ENCODE data around the gene RYR2. TPM values are rescaled to one million over a fixed set of nuclear protein-coding genes. Genes with fewer than 3 reads are reported as not detected.
"Not testable (repeated sequence)": the region's sequence is repeated elsewhere in the genome, so short reads cannot be mapped to it uniquely, and the experiment has no call there.

The RYR2 gene
- total RNA-seq, 2 experiments from 2014 or later: not detected

DNA sequence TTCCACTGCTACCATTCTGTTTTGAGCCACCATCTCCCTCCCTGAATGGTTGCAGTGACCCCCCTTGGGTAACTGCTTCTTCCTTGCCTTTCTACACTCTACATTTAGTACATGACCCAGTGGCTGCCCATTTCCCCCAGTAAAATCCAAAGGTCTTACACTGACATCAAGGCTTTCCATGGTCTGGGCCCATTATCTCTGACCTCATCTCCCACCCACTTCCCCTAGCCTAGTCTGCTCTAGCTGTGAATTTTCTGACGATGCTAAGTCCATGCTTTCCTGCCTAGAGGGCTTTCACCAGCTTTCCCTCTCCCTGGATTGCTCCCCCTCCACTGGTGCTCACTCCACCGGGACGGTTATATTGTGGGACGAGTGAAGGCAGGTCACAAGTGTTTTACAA, 219.2 kb downstream of the RYR2 start:
- DNase-seq (no peak), ATAC-seq (ENCODE audit: low read depth) (no peak)
- POLR2A ChIA-PET: no interaction called here
- no peaks in the 10 kb centered on the region for H3K4me1 Mint-ChIP-seq
- no peaks in the 10 kb centered on the region for H3K27me3 Mint-ChIP-seq
- peaks cover 6% of the 10 kb centered on the region for H3K9me3 Mint-ChIP-seq
- H3K27ac Mint-ChIP-seq: no peak overlapping the region
- no peaks in the 10 kb centered on the region for H3K36me3 Mint-ChIP-seq
- no peak overlapping the region for H3K4me3 Mint-ChIP-seq

DNA sequence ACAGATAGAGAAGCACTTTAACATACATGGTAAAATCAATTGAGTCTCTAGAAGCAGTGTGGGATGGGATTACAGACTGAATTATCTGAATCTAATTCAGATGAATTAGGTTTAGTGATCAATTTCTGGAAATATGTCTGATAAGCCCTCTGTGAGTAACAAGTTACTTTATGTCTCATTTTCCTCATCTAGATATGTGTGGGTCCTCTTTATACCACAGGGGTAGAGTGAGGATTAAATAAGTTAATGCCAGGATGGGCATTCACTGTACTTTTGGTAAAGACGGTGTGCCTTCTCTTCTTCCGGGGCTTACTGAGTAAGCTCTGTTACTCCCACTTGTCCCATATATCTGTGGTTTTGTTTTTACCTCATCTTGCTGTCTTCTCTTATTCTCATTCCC, 225.8 kb downstream of the RYR2 start:
- no peaks in the 10 kb centered on the region for H3K36me3 Mint-ChIP-seq
- H3K4me1 Mint-ChIP-seq: no peaks in the 10 kb centered on the region
- no peaks in the 10 kb centered on the region for H3K9me3 Mint-ChIP-seq
- no peak for DNase-seq
- H3K27me3 Mint-ChIP-seq: no peaks in the 10 kb centered on the region
- no peak overlapping the region for H3K4me3 Mint-ChIP-seq
- POLR2A ChIA-PET: no interaction called here
- ATAC-seq (ENCODE audit: low read depth): no peak
- H3K27ac Mint-ChIP-seq: no peak overlapping the region

DNA sequence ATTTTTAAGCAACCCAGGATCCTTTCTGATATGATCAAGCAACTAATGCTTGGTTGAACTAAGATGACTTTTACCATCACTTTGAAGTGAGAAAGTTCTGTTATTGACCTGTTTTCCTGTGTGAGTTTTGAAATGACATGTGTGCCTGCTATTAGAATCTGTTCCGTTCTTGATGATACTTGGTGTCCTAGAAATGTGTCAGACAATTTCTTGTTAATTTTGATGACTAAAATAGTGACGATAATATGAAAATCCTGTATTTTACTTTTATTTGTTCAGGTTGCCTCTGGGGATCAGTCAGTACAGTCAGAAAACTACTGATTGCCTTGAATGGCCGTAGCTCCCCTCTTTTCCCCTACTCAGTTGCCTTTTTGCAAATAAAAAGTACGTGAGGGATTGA, 228.0 kb downstream of the RYR2 start:
- ATAC-seq (ENCODE audit: low read depth) (no peak), DNase-seq (no peak)
- H3K27ac Mint-ChIP-seq: no peak overlapping the region
- H3K36me3 Mint-ChIP-seq: no peaks in the 10 kb centered on the region
- no peak overlapping the region for H3K4me3 Mint-ChIP-seq
- POLR2A ChIA-PET: no interaction called here
- H3K9me3 Mint-ChIP-seq: no peaks in the 10 kb centered on the region
- no peaks in the 10 kb centered on the region for H3K4me1 Mint-ChIP-seq
- H3K27me3 Mint-ChIP-seq: no peaks in the 10 kb centered on the region

DNA sequence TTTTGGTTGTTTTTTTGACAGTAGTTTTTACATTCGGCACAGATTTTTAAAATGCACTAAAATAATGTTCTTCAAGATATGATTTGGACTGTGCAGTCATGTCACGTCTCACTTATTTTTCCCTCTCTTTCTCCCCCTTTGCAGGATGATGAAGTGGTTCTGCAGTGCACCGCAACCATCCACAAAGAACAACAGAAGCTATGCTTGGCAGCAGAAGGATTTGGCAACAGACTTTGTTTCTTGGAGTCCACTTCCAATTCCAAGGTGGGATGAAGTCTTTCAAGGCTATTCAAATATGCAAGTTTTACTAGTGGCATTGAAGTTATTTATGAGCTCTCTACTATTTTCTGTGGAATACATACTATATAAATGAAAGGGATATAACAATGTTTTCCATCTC, 228.4 kb downstream of the RYR2 start:
- Mint-ChIP-seq H3K4me3 (no peak overlapping the region), H3K36me3 (no peaks in the 10 kb centered on the region), H3K27me3 (no peaks in the 10 kb centered on the region), H3K4me1 (no peaks in the 10 kb centered on the region), H3K27ac (no peak overlapping the region), H3K9me3 (no peaks in the 10 kb centered on the region)
- DNase-seq (no peak), ATAC-seq (ENCODE audit: low read depth) (no peak)
- POLR2A ChIA-PET: no interaction called here

DNA sequence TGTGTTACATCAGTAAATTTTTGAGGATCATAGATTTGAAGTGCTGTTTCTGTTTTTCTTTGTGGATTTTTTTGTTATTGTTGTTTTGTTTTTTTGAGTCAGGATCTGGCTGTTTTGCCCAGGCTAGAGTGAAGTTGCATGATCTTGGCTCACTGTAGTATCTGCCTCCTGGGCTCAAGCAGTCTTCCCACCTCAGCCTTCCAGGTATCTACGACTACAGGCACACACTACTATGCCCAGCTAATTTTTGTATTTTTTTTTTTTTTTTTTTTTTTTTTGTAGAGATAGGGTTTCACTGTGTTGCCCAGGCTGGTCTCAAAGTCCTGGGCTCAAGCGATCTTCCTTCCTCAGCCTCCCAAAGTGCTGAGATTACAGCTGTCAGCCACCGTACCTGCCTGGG, 236.0 kb downstream of the RYR2 start:
- ATAC-seq (ENCODE audit: low read depth); H3K36me3 Mint-ChIP-seq; H3K9me3 Mint-ChIP-seq; POLR2A ChIA-PET; DNase-seq; H3K27ac Mint-ChIP-seq; H3K27me3 Mint-ChIP-seq; H3K4me3 Mint-ChIP-seq; H3K4me1 Mint-ChIP-seq: not testable (repeated sequence)

DNA sequence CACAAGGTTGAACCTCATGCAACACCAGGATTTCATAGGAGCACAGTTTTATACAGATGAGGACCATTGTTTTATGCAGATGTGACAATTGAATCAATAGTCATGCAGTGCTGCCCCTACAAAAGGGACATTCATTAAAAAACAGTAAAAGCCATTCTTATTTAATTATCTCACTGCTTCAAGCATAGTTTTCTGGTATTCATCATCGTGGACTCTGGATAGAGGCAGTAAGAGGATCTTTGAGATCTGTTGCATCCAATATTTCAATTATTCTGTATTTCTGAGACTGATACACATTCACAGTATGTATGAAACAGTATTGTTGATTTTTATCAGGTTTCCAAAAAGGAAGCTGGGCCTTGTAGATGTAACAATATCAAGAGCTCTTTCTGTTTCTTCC, 237.6 kb downstream of the RYR2 start:
- H3K36me3 Mint-ChIP-seq: no peaks in the 10 kb centered on the region
- no peak for DNase-seq
- no peak overlapping the region for H3K4me3 Mint-ChIP-seq
- H3K27me3 Mint-ChIP-seq: no peaks in the 10 kb centered on the region
- ATAC-seq (ENCODE audit: low read depth): no peak
- H3K9me3 Mint-ChIP-seq: no peaks in the 10 kb centered on the region
- H3K4me1 Mint-ChIP-seq: no peaks in the 10 kb centered on the region
- POLR2A ChIA-PET: no interaction called here
- no peak overlapping the region for H3K27ac Mint-ChIP-seq

DNA sequence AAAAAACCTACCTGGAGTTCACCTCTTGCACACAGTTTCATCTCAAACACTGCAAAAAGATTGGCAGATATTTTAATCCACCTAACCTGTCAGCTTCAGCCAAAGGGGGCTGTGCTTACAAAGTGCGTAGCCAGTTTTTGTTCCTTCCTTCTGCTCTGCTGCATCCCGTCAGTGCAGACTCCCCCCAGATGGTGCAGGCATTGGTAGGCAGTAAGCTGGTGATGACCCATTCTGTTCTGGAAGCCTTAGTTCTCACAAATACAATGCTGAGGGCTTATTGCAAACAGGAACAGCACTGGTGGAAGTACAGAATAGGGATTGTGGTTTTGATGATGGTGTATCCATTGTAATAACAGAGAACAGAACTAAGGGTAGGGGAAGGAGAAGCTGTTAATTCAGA, 239.5 kb downstream of the RYR2 start:
- Mint-ChIP-seq H3K27ac (no peak overlapping the region), H3K9me3 (no peaks in the 10 kb centered on the region), H3K27me3 (no peaks in the 10 kb centered on the region), H3K4me3 (no peak overlapping the region), H3K4me1 (no peaks in the 10 kb centered on the region), H3K36me3 (no peaks in the 10 kb centered on the region)
- no peak for DNase-seq
- POLR2A ChIA-PET: no interaction called here
- no peak for ATAC-seq (ENCODE audit: low read depth)

DNA sequence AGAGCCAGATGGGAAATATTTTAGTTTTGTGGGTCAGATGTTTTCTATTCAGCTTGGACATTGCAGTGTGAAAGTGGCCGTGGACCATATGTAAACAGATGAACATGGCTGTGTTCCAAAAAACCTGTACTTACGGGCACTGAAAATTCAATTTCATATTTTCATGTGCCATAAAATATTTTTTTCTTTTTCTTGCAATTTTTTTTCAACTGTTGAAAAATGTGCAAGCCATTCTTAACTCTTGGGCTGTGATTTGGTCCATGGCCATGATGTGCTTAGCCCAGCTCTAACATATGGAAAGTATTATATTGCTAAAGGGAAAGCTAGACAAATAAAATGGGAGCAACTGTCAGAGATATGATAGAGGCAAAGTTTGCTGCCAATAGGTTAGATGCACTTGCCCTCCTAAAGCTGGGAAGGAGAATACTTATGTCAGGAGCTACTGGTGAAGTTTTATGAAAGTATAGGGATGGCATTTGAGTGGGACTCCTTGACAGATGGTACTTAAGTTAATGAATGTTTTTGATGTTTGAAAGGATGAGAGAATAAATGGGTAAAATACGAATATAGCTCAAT, 240.3 kb downstream of the RYR2 start:
- no peaks in the 10 kb centered on the region for H3K9me3 Mint-ChIP-seq
- no peak for ATAC-seq (ENCODE audit: low read depth)
- H3K4me1 Mint-ChIP-seq: no peaks in the 10 kb centered on the region
- H3K27me3 Mint-ChIP-seq: no peaks in the 10 kb centered on the region
- no peak overlapping the region for H3K27ac Mint-ChIP-seq
- POLR2A ChIA-PET: no interaction called here
- DNase-seq: no peak
- no peak overlapping the region for H3K4me3 Mint-ChIP-seq
- no peaks in the 10 kb centered on the region for H3K36me3 Mint-ChIP-seq

DNA sequence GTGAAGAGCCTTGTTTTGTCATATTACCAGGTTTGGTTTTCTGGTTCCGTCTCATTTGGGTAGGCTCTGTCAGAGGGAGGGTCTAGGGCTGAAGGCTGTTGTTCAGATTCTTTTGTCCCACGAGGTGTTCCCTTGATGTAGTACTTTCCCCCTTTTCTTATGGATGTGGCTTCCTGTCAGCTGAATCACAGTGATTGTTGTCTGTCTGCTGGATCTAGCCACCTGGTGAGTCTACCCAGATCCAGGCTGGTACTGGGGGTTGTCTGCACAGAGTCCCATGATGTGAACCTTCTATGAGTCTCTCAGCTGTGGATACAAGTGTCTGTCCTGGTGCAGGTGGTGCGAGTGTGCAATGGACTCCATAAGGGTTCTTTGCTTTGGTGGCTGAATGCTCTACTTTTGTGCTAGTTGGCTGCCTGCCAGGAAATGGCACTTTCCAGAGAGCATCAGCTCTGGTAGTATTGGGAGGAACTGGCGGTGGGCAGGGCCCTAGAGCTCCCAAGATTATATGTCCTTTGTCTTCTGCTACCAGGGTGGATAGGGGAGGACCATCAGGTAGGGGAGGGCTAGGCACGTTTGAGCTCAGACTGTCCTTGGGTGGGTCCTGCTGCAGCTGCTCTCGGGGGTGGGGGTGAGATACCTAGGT, 246.0 kb downstream of the RYR2 start:
- H3K27ac Mint-ChIP-seq: no peak overlapping the region
- H3K4me3 Mint-ChIP-seq: no peak overlapping the region
- H3K36me3 Mint-ChIP-seq: no peaks in the 10 kb centered on the region
- ATAC-seq (ENCODE audit: low read depth): no peak
- no peaks in the 10 kb centered on the region for H3K27me3 Mint-ChIP-seq
- DNase-seq: no peak
- H3K9me3 Mint-ChIP-seq: peaks cover 2% of the 10 kb centered on the region
- H3K4me1 Mint-ChIP-seq: no peaks in the 10 kb centered on the region
- POLR2A ChIA-PET: no interaction called here

DNA sequence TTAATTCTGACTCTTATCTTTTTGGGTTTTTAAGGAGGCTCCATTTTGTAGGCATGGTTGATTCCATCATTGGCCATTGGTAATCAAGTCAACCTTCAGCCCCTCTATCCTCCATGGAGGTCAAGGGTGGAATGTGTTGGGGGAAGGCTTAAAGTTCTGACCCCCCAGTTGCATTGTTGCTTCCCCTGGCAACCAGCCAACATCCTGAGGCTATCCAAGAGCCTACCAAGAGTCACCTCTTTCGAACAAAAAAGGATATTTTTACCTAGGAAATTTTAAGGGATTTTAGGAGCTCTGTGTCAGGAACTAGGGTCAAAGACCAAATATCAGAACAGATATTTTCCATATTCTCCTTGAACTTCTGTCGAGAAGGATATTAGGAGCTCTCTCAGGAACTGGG, 251.8 kb downstream of the RYR2 start:
- no peak overlapping the region for H3K27ac Mint-ChIP-seq
- no peaks in the 10 kb centered on the region for H3K36me3 Mint-ChIP-seq
- ATAC-seq (ENCODE audit: low read depth): no peak
- no peaks in the 10 kb centered on the region for H3K27me3 Mint-ChIP-seq
- no peak overlapping the region for H3K4me3 Mint-ChIP-seq
- POLR2A ChIA-PET: no interaction called here
- H3K4me1 Mint-ChIP-seq: no peaks in the 10 kb centered on the region
- DNase-seq: no peak
- no peaks in the 10 kb centered on the region for H3K9me3 Mint-ChIP-seq

DNA sequence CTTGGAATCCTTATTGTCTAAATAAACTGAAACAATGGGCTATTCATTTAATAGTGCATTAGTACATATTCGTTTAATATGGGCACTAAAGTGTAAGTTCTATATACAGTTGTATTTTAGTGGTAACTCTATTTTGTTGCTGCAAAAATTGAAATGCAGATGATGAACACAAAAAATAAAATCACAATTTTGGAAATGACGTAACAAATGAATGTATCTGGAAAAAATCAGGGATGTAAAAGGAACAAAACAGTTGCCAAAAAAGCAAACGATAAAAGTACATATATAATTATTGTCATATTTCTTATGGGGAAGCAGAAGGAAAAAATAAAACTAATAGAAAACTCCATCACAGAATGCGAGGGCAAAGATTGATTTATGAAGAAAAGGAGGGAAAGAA, 254.9 kb downstream of the RYR2 start:
- Mint-ChIP-seq H3K27me3 (no peaks in the 10 kb centered on the region), H3K9me3 (no peaks in the 10 kb centered on the region), H3K4me1 (no peaks in the 10 kb centered on the region), H3K4me3 (no peak overlapping the region), H3K36me3 (no peaks in the 10 kb centered on the region), H3K27ac (no peak overlapping the region)
- no peak for DNase-seq
- POLR2A ChIA-PET: no interaction called here
- ATAC-seq (ENCODE audit: low read depth): no peak

DNA sequence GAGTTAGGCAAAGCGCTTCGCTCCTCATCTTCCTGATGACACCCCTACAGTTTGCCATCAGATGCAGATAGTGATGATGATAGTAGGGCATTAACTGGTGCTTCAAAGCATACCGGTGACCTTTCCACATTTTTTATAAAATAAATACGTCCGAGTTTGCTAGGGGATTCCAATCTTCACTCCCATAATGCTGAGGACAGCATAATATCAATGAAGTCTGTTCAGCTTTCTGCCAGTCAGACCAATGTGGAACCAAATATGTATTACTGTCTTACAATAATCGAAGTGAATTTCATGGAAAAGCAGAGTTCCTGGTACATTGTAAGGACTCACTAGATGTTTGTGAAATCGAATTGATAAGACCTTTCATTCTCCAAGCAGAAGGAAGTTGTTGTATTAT, 258.7 kb downstream of the RYR2 start:
- H3K27me3 Mint-ChIP-seq: no peaks in the 10 kb centered on the region
- DNase-seq: no peak
- no peak for ATAC-seq (ENCODE audit: low read depth)
- no peaks in the 10 kb centered on the region for H3K36me3 Mint-ChIP-seq
- POLR2A ChIA-PET: no interaction called here
- H3K4me3 Mint-ChIP-seq: no peak overlapping the region
- H3K27ac Mint-ChIP-seq: no peak overlapping the region
- no peaks in the 10 kb centered on the region for H3K4me1 Mint-ChIP-seq
- H3K9me3 Mint-ChIP-seq: no peaks in the 10 kb centered on the region

DNA sequence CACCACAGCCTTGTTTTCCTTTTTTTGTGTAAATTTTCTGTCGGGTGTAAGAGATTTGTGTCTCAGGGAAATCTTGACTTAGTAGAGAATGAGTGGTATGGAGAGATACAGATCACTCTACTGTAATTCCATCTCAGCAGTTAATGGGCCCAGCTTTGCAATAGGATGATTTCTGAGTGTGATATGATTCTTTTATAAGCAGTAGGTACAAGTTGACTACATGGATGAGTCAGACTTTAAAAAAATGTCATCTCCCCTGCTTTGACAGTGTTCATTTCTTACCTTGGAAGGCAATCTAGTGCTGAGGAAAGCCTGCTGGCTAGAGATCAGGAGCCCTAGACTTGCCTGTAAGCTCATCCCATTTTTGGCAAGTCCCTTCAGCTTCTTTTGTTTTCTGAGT, 261.9 kb downstream of the RYR2 start:
- no peak for ATAC-seq (ENCODE audit: low read depth)
- no peak overlapping the region for H3K27ac Mint-ChIP-seq
- H3K36me3 Mint-ChIP-seq: no peaks in the 10 kb centered on the region
- no peak overlapping the region for H3K4me3 Mint-ChIP-seq
- no peaks in the 10 kb centered on the region for H3K9me3 Mint-ChIP-seq
- no peak for DNase-seq
- H3K27me3 Mint-ChIP-seq: no peaks in the 10 kb centered on the region
- POLR2A ChIA-PET: no interaction called here
- H3K4me1 Mint-ChIP-seq: no peaks in the 10 kb centered on the region

DNA sequence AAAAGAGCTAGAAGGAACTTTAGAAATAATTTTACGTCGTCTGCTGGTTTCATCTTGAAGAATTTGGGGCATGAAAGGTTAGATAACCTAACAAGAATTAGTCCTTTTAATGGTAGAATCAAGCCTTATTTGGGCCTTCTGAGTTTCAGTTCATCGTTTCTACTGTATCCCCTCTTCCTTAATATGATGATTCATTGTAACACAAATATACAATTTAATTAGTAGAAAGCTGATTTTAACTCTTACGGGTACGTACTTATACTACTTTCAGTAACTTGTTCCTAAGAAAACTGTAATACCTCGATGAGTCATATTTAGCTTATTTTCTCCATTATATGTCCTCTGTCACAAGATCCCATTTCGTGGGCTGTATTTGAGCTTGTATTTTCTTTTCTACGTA, 264.7 kb downstream of the RYR2 start:
- POLR2A ChIA-PET: no interaction called here
- Mint-ChIP-seq H3K27ac (no peak overlapping the region), H3K4me3 (no peak overlapping the region), H3K4me1 (no peaks in the 10 kb centered on the region), H3K27me3 (no peaks in the 10 kb centered on the region), H3K9me3 (no peaks in the 10 kb centered on the region), H3K36me3 (no peaks in the 10 kb centered on the region)
- ATAC-seq (ENCODE audit: low read depth) (no peak), DNase-seq (no peak)

DNA sequence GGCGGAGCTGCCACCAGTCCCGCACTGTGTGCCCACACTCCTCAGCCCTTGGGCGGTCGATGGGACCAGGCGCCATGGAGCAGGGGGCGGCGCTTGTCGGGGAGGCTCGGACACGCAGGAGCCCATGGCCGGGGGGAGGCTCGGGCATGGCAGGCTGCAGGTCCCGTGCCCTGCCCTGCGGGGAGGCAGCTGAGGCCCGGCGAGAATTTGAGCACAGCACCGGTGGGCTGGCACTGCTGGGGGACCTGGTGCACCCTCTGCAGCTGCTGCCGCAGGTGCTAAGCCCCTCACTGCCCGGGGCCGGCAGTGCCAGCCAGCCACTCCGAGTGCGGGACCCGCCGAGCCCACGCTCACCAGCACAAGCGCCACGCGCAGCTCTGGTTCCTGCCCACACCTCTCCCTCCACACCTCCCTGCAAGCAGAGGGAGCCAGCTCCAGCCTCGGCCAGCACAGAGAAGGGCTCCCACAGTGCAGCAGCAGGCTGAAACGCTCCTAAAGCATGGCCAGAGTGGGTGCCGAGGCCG, 267.7 kb downstream of the RYR2 start:
- POLR2A ChIA-PET: no interaction called here

More for the DNA sequence above, 267.7 kb downstream of the RYR2 start:
- Mint-ChIP-seq H3K4me3 (no peak overlapping the region), H3K4me1 (no peaks in the 10 kb centered on the region), H3K27ac (no peak overlapping the region), H3K27me3 (no peaks in the 10 kb centered on the region), H3K9me3 (peaks cover 2% of the 10 kb centered on the region), H3K36me3 (no peaks in the 10 kb centered on the region)
- DNase-seq: no peak
- ATAC-seq (ENCODE audit: low read depth): no peak

Data from activated naive CD8-positive, alpha-beta T cell treated with anti-CD3 and anti-CD28 coated beads, Interleukin-2, amount 10 ng/mL, durations not matched to agents 7 days and 5 days (primary cell).